Astrocyte of the hippocampus (primary cell): ENCODE measurements around the gene OTUB2.

Experiments used
- DNase-seq: peaks from one replicate; pipeline ENCODE4 v3.0.0; 2011; ENCODE audit warnings: low read depth, low spot score

Gene OTUB2

GRCh38 chr14:94026173-94026888, at the start of gene OTUB2:
Gene OTUB2 (plus strand): TSS chr14:94026340. CDS start chr14:94026538, 198 bp downstream.
- peak; percentile 99 for DNase-seq

DNA sequence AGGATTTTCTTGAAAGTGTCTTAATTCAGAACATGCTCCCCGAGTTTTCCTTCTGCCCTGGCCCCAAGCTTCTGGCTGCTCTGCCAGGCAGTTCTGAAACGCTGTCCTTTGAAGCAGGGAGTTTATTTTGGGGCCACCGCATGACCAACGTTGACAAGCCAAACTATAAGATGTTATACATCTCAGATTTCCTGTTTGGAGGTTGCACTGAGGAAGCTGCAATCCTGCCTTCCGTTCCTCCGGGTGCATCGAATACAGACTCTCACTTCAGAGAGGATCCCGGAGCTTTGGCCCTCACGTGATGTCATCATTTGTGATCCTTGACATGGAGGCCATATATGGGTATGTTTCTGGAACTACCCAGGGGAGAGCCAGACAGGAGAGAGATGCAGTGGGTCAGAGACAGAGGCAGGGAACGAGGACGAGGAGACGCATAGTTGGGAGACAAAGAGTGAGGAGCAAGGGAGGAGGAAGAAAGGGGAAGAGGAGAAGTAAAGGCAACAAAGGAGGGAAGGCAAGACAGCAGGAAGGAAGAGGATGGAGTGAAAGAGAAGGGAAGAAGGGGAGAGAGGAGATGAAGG, 49.6 kb upstream of the OTUB2 start, which contains the start of gene ASB2:
Gene ASB2 (minus strand): TSS at position 94 of the 581 bp plus-strand sequence. CDS start 12,031 bp downstream, outside the sequence.
- DNase-seq = no peak

DNA sequence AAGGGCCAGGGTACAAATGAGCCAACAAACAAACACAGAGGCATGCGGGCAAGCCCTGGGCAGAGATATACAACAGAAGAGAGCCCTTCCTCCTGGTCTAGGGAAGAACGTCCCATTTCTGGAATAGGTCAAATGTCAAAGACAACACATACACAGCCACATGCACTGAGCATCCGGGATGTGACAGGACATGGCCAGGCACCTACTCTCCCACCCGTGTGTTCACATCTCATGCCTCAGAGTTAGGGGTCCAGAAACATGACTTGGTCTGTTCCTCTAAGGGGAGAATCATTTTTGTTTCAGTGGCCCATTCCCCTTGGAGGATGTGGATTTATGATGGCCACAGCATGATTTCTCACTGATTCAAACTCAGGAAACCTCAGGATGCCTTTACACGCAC, 49.0 kb upstream of the OTUB2 start:
- no peak for DNase-seq

DNA sequence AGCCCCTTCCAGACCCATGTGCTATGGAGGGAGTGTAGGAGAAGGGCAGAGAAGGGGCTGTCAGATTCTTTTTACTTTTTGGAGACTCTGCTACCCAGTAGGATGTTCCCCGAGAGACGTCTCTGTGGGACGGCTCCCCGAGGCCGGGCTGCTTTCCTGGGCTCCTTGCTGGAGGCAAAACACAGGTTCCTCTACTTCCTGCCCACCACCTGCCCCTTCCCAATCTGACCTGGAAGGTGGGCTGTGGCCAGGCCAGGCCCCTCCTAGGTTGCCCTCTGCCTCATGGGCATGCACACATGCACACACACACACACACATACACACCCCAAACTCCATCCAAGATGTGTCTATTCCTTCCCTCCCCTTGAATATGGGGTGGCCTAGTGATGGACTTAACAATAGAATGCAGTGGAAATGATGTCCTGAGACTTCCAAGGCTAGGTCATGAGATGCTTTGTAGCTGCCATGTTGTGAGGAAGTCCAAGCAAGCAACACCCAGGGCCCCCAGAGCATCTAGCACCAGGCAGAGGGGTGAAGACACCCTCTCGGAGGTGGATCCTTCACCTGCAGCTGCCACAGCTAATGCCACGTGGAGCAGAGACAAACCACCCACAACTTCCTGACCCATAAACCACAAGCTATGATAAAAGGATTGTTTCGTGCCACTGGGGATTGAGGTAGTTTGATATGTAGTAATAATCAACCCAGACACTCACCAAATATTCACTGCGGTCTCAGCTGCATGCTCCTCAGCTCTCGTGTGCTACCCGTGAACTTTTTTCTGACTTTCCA, 48.2 kb upstream of the OTUB2 start:
- no peak for DNase-seq

DNA sequence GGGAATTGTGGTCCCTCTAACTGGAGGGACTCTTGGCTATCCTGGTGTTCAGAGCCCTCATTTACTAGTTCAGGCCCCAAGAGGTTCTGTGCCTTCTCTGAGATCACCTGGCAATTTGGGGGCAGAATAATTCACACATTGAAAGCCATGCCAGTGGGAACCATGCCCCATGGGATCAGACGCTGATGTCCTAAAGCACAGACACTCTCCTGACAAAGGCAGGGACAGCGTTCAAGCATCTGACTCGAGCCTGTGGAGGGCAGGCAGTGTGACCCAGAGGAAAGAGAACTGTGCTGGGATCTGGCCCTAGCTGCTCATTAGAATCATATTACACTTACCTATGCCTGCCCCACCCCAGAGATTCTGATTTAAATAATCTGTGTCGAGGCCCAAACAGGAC, 47.4 kb upstream of the OTUB2 start:
- no peak for DNase-seq

- DNase-seq = peak; percentile 68
Observed at GRCh38 chr14:93980456-93981201, 45.5 kb upstream of the OTUB2 start.

- no peak for DNase-seq
Observed at GRCh38 chr14:93981316-93982229, 44.6 kb upstream of the OTUB2 start.

- DNase-seq = no peak
Observed at GRCh38 chr14:93982230-93983007, 43.7 kb upstream of the OTUB2 start.

DNA sequence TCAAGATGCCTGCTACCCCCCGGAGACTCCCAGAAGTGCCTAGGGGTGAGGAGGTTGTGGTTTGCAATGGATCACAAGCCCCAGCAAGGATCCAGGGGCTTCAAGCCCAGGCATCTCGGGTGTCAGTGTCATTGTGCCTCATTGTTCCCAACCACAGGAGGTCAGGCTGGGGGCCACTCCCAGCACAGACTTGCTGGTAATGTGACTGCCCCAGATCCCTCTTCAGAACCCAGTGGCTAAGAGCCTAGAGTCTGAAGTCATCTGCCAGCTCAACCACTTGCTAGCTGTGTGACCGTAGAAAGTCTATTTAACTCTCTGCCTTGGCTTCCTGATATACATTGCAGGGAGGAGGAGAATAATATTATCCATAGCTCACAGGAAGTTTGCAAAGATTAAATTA, 42.1 kb upstream of the OTUB2 start:
- peak; percentile 35 for DNase-seq

DNA sequence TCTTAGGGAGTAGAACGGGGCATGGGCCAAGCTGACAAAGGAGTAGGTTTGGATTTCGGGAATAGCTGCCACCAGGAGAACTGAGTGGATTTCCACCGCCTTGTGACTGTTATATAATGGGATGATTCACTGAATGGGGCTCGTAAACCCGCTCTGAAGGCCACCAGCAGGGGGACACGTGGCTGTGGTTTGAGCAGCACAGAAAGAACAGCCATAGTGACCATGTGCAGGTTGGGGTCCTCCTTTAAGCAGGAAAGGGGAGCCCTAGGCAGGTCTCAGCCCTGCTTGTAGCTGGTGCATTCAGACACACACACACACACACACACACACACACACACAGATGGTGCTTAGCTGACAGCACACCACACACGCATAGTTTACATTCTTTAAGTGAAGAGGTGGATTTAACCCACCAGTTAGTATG, 41.1 kb upstream of the OTUB2 start:
- DNase-seq = peak; percentile 88

DNA sequence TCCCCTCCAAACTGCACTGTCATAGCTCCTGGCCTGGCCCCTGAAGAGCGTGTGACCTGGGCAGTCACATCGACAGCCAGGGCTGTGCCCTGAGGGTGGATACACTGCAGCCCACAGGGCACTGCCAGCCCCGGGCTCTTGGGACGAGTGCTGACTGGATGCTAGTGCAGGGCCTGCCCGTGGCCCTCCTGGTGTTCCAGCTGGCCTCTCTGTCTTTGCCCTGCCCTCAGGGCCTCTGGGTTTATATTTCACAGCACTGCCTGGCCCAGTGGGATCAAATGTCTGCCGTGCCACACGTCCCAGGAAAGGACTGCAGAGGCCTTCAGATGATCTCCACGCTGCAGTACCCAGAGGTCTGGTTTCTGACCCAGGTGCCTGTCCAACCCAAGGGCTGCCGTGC, 39.2 kb upstream of the OTUB2 start:
- DNase-seq = no peak

DNA sequence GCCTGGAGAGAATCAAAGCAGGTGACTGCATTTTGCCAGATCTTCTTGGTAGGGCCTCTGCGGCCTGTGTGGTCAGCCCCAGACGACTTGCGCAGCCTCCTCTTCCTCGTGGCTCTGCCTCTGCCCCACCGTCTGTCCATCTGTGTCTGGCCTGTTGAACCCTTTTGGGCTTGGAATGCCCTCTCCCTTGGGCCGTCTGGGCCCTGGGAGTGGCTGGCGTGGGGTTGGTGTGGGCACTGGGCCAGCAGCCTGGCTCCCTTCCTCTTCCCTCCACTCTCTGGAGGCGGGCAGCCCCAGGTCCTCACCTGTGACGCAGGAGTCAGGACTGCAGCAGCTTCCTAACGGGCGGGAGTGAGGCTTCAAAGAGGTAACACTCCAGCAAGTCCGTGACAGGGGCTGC, 38.8 kb upstream of the OTUB2 start:
- DNase-seq = no peak

DNA sequence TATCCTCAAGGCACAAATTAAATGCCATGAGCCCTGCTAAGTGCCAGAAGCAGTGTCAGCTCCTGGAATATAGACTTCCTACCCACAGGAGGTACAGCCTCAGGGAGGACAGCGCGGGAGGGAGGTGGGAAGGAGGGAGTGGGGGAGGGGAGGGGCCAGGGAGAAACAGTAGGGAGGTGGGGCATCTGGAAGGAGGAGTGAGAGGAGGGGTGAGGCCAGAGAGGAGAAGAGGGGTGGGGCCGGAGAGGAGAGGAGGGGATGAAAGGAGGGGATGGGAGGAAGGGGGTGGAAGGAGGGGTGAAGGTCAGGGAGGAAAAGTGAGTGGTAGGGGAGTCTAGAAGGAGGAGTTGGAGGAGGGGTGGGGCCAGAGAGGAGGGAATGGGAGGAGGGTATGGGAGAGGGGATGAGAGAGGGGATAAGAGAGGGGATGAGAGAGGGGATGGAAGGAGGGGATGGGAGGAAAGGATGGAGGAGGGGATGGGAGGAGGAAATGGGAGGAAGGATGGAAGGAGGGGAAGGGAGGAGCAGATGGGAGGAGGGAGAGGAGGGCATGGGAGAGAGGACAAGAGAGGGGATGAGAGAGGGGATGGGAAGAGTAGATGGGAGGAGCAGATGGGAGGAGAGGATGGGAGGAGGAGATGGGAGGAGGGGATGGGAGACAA, 38.2 kb upstream of the OTUB2 start:
- no peak for DNase-seq

GRCh38 chr14:93989939-93990338, 36.2 kb upstream of the OTUB2 start:
- DNase-seq = no peak

DNA sequence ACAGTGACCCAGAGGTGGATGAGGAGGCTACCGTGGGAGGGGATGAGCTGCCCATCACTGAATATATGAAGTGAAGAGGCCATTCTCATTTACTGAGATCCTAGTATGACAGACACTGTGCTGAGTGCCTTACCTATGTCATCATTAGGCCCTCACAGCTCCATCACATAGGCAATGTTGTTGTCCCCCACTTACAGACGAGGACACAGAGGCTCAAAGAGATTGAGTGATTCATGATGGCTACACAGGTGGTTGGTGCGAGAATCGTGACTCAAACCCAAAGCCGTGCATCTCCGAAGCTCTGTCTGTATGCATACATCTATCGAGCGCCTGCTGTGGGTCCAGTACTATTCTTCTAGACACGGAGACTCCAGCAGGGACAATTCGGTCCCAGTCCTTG, 34.9 kb upstream of the OTUB2 start:
- no peak for DNase-seq

DNA sequence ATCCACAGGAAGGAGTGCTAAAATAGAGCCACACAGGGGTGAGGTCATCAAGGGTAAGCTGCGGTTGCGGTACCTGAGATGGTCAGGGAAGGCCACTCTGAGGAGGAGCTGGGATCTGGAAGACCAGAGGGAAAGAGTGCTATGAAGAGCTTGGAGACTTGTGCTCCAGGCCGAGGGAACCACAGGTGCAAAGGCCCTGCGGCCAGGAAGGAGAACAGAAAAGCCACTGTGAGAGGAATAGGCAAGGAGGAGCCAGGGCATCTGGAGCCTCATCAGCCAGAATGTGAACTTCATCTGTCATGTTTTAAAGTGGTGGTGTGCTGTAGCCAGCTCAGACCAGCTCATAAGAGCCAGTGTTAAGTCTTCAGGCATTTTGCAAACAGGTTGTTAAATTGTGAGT, 34.5 kb upstream of the OTUB2 start:
- no peak for DNase-seq

DNA sequence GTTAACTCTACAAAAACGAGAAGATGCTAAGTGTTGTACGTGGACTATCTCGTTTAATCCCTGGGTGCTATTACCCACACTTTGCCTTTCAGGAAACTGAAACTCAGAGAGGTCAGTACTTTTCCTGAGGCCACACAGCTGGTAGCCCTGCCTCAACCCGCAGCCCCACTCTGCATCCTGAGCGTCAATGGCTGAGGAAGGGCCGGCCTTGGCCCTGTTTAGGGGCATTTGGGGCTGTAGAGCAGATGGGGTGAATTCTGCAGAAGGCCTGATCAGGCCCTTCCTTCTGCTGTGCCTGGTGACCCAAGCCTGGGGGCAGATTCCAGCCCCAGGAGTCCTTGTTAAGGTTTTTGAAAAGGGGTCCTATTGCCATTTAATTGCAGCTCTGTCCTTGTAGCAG, 32.8 kb upstream of the OTUB2 start:
- no peak for DNase-seq

DNA sequence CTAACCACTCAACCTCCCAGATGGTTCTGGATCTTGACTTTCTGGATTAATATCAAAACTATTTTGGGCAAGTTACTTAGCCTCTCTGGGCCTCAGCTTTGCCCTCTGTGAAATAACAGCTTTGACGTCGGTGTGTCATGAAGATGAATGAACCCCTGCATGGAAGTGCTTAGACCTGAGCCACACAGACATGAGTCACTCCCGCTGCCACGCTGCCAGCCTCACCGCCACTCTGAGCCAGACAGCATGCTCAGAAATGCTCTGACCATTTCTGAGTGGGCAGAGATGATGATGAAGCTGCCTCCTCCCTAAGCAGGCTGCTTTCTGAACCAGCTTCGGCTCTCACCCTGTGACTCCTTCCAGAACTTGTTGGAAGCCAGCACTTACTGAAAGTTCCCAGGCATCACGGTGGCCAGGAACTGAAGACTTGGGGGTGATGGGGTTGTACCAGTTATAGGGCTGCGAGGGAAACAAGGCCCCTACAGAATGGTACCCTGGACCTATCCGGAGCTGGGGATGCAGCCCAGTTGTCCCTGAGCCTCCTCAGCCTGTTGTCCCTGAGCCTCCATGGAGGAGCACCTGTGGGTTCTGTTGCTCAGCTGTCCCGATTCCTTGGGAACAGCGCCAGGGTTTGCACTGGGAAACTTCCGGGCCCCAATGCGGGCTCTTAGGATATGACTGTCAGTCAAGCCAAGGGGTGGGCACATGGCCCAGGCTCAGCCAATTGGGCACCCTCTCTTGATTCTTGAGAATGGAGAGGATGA, 31.0 kb upstream of the OTUB2 start:
- DNase-seq = peak; percentile 89
